Nephron (organoid): ENCODE results near the gene PMP22.
"Not testable (repeated sequence)": the region's sequence is repeated elsewhere in the genome, so short reads cannot be mapped to it uniquely, and the experiment has no call there.

Experiments used
- H3K27ac Mint-ChIP-seq, 3 experiments: 2 replicates each; pipeline ENCODE4 v1.8.0; 2020; ENCODE audit warnings: mixed read lengths in 3 of 3, mild to moderate bottlenecking in 2 of 3, moderate library complexity in 1 of 3
- H3K27me3 Mint-ChIP-seq: 2 replicates; pipeline ENCODE4 v1.8.0; 2021; ENCODE audit warnings: low read depth, mild to moderate bottlenecking, moderate library complexity, mixed read lengths
- H3K36me3 Mint-ChIP-seq: 2 replicates; pipeline ENCODE4 v1.8.0; 2020; ENCODE audit warnings: low read depth, mixed read lengths
- H3K4me1 Mint-ChIP-seq: 2 replicates; pipeline ENCODE4 v1.8.0; 2020; ENCODE audit warnings: mixed read lengths
- H3K4me3 Mint-ChIP-seq, 3 experiments: 2 replicates each; pipeline ENCODE4 v1.8.0; 2020; ENCODE audit warnings: mild to moderate bottlenecking in 3 of 3, mixed read lengths in 3 of 3, moderate library complexity in 2 of 3
- H3K9me3 Mint-ChIP-seq: 2 replicates; pipeline ENCODE4 v1.8.0; 2020; ENCODE audit warnings: mixed read lengths
- CTCF ChIP-seq, 3 experiments: fragments of 200-600 bp; sonication (generic); IDR thresholded peaks; one replicate each; pipeline ENCODE4 v1.5.0; 2021; ENCODE audit warnings: antibody characterized with exemption in 3 of 3; ENCODE audit not compliant: unreplicated experiment in 3 of 3

Gene PMP22

DNA sequence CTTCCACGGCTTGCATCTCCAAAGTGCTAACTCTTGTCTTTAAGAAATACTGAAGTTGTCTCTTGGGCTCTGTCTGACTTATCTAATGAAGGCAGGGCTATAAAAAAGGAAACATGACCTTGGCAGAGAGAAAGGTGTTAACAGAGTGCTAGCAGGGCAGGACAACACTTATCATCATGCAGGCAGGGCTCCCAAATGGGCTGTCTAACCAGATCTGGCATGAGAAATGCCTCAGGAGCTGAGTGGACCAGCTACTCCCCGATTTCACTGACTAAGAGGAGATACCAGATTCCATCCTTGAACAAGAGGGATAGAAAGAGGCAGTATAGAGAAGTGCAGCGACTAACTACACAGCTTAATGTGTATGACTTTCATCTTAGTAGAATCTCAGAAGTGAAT is 32.6 kb downstream of the PMP22 start:
- H3K9me3 Mint-ChIP-seq = no peaks in the 10 kb centered on the region
- H3K36me3 Mint-ChIP-seq = no peaks in the 10 kb centered on the region
- H3K27me3 Mint-ChIP-seq = no peaks in the 10 kb centered on the region
- no peak overlapping the region for H3K4me3 Mint-ChIP-seq
- H3K4me1 Mint-ChIP-seq = no peaks in the 10 kb centered on the region
- no peak overlapping the region for H3K27ac Mint-ChIP-seq
- no peak for TF ChIP-seq CTCF (IDR thresholded peaks at IDR 0.05; ENCODE audit: unreplicated experiment in 3 of 3)

DNA sequence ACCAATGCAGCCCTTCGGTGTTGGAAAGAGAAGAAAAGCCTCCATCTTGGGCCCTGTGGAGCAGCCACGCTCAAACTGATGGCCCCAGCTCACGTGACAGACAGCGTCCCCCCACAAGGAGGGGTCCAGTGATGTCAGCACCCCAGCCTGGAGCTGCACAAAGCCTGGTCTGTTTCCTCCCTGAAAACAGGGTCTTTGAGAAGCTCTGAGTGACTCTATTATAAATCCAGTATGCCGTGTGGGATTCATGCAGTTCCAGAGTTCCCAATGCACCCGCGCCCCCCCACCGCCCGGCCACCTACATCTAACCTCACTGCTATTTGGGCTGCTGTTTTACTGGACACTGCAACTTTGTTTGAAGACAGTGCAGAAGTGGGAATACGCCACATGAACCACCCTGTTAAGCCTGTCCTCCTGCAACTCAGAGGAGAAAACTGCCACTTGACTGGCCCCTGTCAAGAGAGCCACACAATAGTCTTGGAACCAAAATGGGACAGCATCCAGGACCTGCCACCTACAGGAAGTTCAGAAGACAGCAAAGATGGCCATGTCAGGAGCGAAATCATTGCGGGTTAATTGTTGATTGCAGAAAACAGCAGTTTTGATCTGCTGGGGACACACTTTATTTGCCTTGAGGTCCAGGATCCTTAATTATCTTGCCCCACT is 33.1 kb downstream of the PMP22 start:
- no peak for TF ChIP-seq CTCF (IDR thresholded peaks at IDR 0.05; ENCODE audit: unreplicated experiment in 3 of 3)
- no peaks in the 10 kb centered on the region for H3K36me3 Mint-ChIP-seq
- no peaks in the 10 kb centered on the region for H3K9me3 Mint-ChIP-seq
- no peak overlapping the region for H3K4me3 Mint-ChIP-seq
- no peaks in the 10 kb centered on the region for H3K27me3 Mint-ChIP-seq
- H3K4me1 Mint-ChIP-seq = no peaks in the 10 kb centered on the region
- no peak overlapping the region for H3K27ac Mint-ChIP-seq

GRCh38 chr17:15230866-15231265 is 34.3 kb downstream of the PMP22 start:
- Mint-ChIP-seq H3K4me3 (no peak overlapping the region), H3K9me3 (no peaks in the 10 kb centered on the region), H3K27me3 (no peaks in the 10 kb centered on the region), H3K27ac (no peak overlapping the region), H3K36me3 (no peaks in the 10 kb centered on the region), H3K4me1 (no peaks in the 10 kb centered on the region)
- TF ChIP-seq CTCF (IDR thresholded peaks at IDR 0.05; ENCODE audit: unreplicated experiment in 3 of 3) = no peak

DNA sequence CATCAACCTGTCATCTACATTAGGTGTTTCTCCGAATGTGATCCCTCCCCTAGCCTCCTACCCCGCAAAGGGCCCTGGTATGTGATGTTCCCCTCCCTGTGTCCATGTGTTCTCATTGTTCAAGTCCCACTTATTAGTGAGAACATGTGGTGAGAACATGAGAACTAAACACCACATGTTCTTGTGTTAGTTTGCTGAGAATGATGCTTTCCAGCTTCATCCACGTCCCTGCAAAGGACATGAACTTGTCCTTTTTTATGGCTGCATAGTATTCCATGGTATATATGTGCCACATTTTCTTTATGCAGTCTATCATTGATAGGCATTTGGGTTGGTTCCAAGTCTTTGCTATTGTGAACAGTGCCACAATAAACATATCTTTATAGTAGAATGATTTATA is 43.3 kb downstream of the PMP22 start:
- not testable (repeated sequence) for H3K4me3 Mint-ChIP-seq, H3K27ac Mint-ChIP-seq, H3K27me3 Mint-ChIP-seq, H3K9me3 Mint-ChIP-seq, H3K4me1 Mint-ChIP-seq, H3K36me3 Mint-ChIP-seq

GRCh38 chr17:15220785-15221184 is 44.3 kb downstream of the PMP22 start:
- TF ChIP-seq CTCF (IDR thresholded peaks at IDR 0.05; ENCODE audit: unreplicated experiment in 3 of 3) = no peak
- H3K27ac Mint-ChIP-seq = no peak overlapping the region
- H3K27me3 Mint-ChIP-seq = no peaks in the 10 kb centered on the region

GRCh38 chr17:15216481-15216880 is 48.6 kb downstream of the PMP22 start:
- no peak overlapping the region for H3K27ac Mint-ChIP-seq
- H3K4me3 Mint-ChIP-seq = no peak overlapping the region
- TF ChIP-seq CTCF (IDR thresholded peaks at IDR 0.05; ENCODE audit: unreplicated experiment in 3 of 3) = no peak
- H3K9me3 Mint-ChIP-seq = peaks cover 2% of the 10 kb centered on the region
- H3K27me3 Mint-ChIP-seq = no peaks in the 10 kb centered on the region
- H3K36me3 Mint-ChIP-seq = no peaks in the 10 kb centered on the region
- H3K4me1 Mint-ChIP-seq = no peaks in the 10 kb centered on the region

More at GRCh38 chr17:15220785-15221184, 44.3 kb downstream of the PMP22 start:
- H3K36me3 Mint-ChIP-seq = no peaks in the 10 kb centered on the region
- H3K4me3 Mint-ChIP-seq = no peak overlapping the region
- peaks cover 5% of the 10 kb centered on the region for H3K9me3 Mint-ChIP-seq
- H3K4me1 Mint-ChIP-seq = no peaks in the 10 kb centered on the region
